GM12872 (cell line): Measurements from ENCODE around the gene ZNF366.

Experiments used
- TF ChIP-seq, protein P1 (sequence below): IDR thresholded peaks from 3 replicates; pipeline ENCODE4 v1.5.1; 2011; ENCODE audit warnings: low read depth, mild to moderate bottlenecking, low read length, moderate library complexity; ENCODE audit not compliant: insufficient read depth

ZNF366 gene

DNA sequence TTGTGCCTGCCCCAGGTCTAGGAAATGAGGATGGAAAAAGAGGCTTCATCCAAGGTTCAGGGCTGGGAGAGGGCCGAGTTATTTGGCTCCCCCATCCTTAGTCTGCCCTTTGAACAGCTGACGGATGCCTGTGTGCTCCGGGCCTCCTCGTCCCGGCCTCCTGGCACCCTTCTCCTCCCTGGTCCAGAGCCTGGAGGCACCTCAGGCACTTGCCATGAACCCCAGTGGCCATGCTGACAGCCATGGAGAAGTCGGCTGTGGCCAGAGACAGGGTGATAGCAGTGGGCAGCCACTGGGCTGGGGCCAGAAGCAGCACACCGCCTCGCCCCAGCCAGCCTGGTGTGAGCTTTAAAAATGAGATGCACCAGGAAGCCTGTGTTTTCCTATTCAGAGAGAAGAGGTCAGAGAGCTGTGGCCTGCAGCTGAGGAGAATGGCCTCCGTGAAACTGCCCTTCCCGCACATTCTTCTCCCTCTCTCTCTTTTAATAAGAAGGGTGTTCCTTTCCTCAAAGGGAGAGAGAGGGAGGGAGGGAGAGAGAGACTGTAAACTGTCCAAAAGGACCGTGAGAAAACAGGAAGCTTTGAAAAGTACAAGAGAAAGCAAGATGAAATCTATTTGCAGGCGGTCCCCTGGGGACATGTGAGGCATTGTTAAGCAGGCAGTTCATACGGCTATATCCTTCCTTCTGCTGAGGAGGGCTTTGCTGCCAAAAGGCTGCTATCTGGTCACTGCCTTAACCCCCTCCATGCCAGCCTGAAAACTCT is 55.3 kb downstream of the ZNF366 start:
- TF ChIP-seq, protein P1, sequence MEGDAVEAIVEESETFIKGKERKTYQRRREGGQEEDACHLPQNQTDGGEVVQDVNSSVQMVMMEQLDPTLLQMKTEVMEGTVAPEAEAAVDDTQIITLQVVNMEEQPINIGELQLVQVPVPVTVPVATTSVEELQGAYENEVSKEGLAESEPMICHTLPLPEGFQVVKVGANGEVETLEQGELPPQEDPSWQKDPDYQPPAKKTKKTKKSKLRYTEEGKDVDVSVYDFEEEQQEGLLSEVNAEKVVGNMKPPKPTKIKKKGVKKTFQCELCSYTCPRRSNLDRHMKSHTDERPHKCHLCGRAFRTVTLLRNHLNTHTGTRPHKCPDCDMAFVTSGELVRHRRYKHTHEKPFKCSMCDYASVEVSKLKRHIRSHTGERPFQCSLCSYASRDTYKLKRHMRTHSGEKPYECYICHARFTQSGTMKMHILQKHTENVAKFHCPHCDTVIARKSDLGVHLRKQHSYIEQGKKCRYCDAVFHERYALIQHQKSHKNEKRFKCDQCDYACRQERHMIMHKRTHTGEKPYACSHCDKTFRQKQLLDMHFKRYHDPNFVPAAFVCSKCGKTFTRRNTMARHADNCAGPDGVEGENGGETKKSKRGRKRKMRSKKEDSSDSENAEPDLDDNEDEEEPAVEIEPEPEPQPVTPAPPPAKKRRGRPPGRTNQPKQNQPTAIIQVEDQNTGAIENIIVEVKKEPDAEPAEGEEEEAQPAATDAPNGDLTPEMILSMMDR = no peak

DNA sequence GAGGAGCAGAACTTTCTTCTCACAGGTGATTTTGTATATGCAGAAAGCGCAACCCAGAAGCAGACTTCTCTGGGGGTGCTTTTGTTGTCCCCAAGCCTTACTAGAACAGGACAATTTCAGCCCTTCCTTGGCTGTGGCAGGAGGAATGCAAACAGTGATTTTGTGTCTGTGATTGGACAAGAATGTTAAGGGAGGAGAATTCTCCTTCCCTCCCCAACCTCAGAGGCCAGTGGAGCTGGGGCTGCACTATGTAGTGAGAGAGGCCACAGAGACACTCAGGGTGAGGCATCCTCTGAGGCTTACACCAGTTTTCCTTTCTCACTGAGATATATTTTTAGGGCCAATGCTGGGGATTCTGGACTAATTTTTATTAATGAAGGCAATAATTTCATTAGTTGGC is 58.8 kb downstream of the ZNF366 start:
- TF ChIP-seq, protein P1 = no peak

DNA sequence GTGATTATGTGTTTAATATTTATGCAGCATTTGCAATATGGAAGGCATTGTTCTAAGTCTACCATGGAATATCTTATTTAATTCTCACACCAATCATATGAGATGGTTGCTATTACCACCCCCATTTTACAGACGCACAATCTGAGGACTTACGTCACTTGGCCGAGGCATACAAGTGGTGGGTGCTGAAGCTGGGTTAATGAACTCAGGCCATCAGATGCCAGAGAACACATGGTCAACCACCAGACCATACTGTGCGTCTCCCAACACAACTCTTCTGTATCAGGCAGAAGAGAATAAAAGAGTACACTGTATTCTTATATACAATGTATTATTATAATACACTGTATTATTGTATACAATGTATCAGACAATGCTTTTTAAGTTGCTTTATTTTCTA is 59.5 kb downstream of the ZNF366 start:
- TF ChIP-seq, protein P1 = no peak

DNA sequence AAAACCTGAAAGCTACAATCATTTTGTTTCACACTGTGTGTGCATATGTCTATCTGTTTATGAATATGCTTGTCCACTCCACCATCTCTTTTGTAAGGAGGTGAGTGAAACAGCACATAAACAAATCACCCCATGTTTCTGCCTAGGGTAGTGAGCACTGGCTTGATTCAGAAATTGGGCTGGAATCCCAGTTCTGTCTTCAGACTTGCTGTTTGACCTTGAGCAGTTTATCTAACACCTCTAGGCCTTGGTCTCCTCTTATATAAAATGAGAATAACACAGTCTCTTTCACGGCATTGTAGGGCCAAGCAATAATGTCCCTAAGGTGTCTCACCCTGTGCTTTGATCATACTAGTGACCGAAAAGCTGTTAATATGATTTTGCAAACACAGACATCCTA is 61.2 kb downstream of the ZNF366 start:
- TF ChIP-seq, protein P1 = no peak

GRCh38 chr5:72443883-72444282 is 63.3 kb downstream of the ZNF366 start:
- TF ChIP-seq, protein P1 = no peak

GRCh38 chr5:72441862-72442540 is 65.2 kb downstream of the ZNF366 start:
- TF ChIP-seq, protein P1 = no peak

DNA sequence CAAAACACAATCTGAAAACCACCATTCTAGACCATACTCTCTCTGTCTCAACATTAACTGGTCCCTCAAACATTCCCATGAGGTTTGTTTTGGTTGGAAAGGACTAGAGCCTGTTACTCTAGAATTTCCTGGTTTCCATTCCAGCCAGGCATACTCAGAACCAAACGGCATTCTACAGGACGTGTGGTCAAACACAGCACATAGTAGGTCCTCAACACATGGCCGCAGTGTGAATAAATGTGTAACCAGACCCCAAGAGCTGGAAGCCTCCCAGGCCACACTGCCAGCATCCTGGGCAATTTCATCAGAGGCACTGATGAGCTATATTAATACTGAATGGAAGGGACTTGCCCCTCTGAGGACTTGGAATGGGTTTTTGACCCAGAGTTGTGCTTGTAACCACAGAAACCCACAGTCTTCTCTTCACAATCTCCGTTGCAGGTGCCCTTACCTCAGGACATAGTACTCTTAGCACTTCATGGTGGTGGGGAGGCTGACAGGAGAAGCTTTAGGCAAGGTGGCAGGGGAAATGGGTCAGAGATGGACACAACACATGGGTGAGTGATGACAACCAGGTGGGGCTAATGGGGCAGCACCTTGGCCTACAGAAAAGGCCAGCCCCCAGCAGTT is 66.0 kb downstream of the ZNF366 start:
- TF ChIP-seq, protein P1 = no peak
